ENCODE results near the gene VWA8. TPM values are rescaled to one million over a fixed set of nuclear protein-coding genes. Genes with fewer than 3 reads are reported as not detected.

VWA8 gene
- polyA plus RNA-seq, 3 donors = 2.0 to 4.4 (median 3.4) TPM

- H3K79me2 ChIP-seq (ENCODE audit: insufficient read depth, low read length) = no peaks in the 10 kb centered on the region
- no peak overlapping the region for H2AFZ ChIP-seq (ENCODE audit: insufficient read depth, low read depth, low read length, poor library complexity, severe bottlenecking)
- WGBS (ENCODE audit: insufficient coverage) = no CpG with 5 or more reads among the region's 4 CpGs
- peaks cover 0 to 5% of the 10 kb centered on the region in 2 donors for H3K36me3 ChIP-seq (replicated peaks in 1 of 2; ENCODE audit: control insufficient read depth in 1 of 2, insufficient read depth in 2 of 2, low read length in 2 of 2)
- no peaks in the 10 kb centered on the region for H3K9me3 ChIP-seq (replicated peaks in 1 of 2; ENCODE audit: control insufficient read depth in 1 of 2, insufficient read depth in 1 of 2, low read length in 2 of 2)
- intact Hi-C loops (cut with micrococcal nuclease) = loop anchor here (5.0 to 10.0 kb wide), 3 partner anchors 56 to 129 kb away; partner anchors contain the start of gene RGCC (in 1 of the 2)
- no peak for DNase-seq
- no peak overlapping the region for H3K27ac ChIP-seq (ENCODE audit: low read depth in 1 of 2, low read length in 2 of 2)
- H4K20me1 ChIP-seq (ENCODE audit: insufficient read depth, low read length) = no peaks in the 10 kb centered on the region
- H3K27me3 Mint-ChIP-seq (ENCODE audit: low read depth in 3 of 3) = no peaks in the 10 kb centered on the region
- no peak overlapping the region for H3K4me3 ChIP-seq (replicated peaks in 1 of 3; ENCODE audit: low read depth in 2 of 3, low read length in 3 of 3)
- TF ChIP-seq CTCF (IDR thresholded peaks at IDR 0.05) = no peak
- peaks cover 0 to 2% (median 0%) of the 10 kb centered on the region in 7 donors for H3K9me3 Mint-ChIP-seq
- no peaks in the 10 kb centered on the region for H3K27me3 ChIP-seq (ENCODE audit: control insufficient read depth in 2 of 2, insufficient read depth in 2 of 2, low read length in 2 of 2)
- no peak overlapping the region for H3K9ac ChIP-seq (ENCODE audit: insufficient read depth, low read length, poor library complexity, severe bottlenecking)
- H3K4me2 ChIP-seq (replicated peaks; ENCODE audit: extremely low read depth, low read length, poor library complexity, severe bottlenecking) = no peak overlapping the region
- H3K4me1 ChIP-seq (ENCODE audit: control insufficient read depth in 1 of 2, insufficient read depth in 2 of 2, low read length in 2 of 2) = peaks cover 24 to 31% of the 10 kb centered on the region in 2 donors
- no peak overlapping the region for H3K27ac Mint-ChIP-seq
- peaks cover 31% of the 10 kb centered on the region in 2 donors for H3K36me3 Mint-ChIP-seq
- peaks cover 32% of the 10 kb centered on the region for H3K4me1 Mint-ChIP-seq
- H3K4me3 Mint-ChIP-seq = no peak overlapping the region
Measured at GRCh38 chr13:41586216-41586615, 374.7 kb downstream of the VWA8 start.

DNA sequence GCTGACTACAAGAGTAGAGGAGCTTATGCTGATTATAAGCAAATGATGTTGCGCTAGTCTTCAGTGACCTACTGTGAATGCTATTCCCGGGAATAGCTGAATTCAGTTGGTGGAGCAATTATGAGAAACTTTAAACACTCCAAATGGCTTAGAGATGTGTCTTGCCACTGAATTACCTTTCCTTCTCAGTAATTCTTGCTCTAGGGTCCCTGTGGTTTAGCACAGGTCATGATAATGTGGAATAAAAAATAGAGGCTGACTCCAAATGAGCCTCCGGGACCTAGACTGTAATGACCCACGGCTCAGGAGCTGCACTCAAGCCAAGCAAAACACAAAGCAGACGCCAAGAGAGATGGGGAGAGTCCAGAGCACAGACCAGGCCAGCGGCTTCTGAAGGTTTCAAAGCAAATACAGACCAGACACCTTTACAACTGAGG, 378.9 kb downstream of the VWA8 start:
- intact Hi-C loops (cut with micrococcal nuclease) = loop anchor here in 1 of 2 donors (10.0 kb wide), 1 partner anchor 87 kb away; no protein-coding TSS in a partner anchor
- Mint-ChIP-seq H3K27ac (no peak overlapping the region), H3K4me3 (no peak overlapping the region)

More for the DNA sequence above, 378.9 kb downstream of the VWA8 start:
- Histone ChIP-seq H3K4me3 (replicated peaks in 1 of 3; ENCODE audit: low read depth in 2 of 3, low read length in 3 of 3) (no peak overlapping the region), H3K9me3 (replicated peaks in 1 of 2; ENCODE audit: control insufficient read depth in 1 of 2, insufficient read depth in 1 of 2, low read length in 2 of 2) (no peaks in the 10 kb centered on the region), H3K36me3 (replicated peaks in 1 of 2; ENCODE audit: control insufficient read depth in 1 of 2, insufficient read depth in 2 of 2, low read length in 2 of 2) (peaks cover 0 to 5% of the 10 kb centered on the region in 2 donors), H3K9ac (ENCODE audit: insufficient read depth, low read length, poor library complexity, severe bottlenecking) (no peak overlapping the region), H3K79me2 (ENCODE audit: insufficient read depth, low read length) (no peaks in the 10 kb centered on the region), H3K27me3 (ENCODE audit: control insufficient read depth in 2 of 2, insufficient read depth in 2 of 2, low read length in 2 of 2) (no peaks in the 10 kb centered on the region), H3K4me1 (ENCODE audit: control insufficient read depth in 1 of 2, insufficient read depth in 2 of 2, low read length in 2 of 2) (peaks cover 17 to 26% of the 10 kb centered on the region in 2 donors), H3K4me2 (replicated peaks; ENCODE audit: extremely low read depth, low read length, poor library complexity, severe bottlenecking) (no peak overlapping the region), H4K20me1 (ENCODE audit: insufficient read depth, low read length) (no peaks in the 10 kb centered on the region), H3K27ac (ENCODE audit: low read depth in 1 of 2, low read length in 2 of 2) (no peak overlapping the region), H2AFZ (ENCODE audit: insufficient read depth, low read depth, low read length, poor library complexity, severe bottlenecking) (no peak overlapping the region)
- TF ChIP-seq CTCF (IDR thresholded peaks at IDR 0.05) = no peak
- H3K4me1 Mint-ChIP-seq = peaks cover 24% of the 10 kb centered on the region
- peaks cover 17 to 26% of the 10 kb centered on the region in 2 donors for H3K36me3 Mint-ChIP-seq
- no peaks in the 10 kb centered on the region for H3K27me3 Mint-ChIP-seq (ENCODE audit: low read depth in 3 of 3)
- DNase-seq = no peak
- WGBS (ENCODE audit: insufficient coverage) = 100% methylated on average over 3 of the region's 6 CpGs
- H3K9me3 Mint-ChIP-seq = peaks cover 0 to 3% (median 0%) of the 10 kb centered on the region in 7 donors
